ENCODE measurements around the gene ZNRF3. TPM values are rescaled to one million over a fixed set of nuclear protein-coding genes. Genes with fewer than 3 reads are reported as not detected.

The ZNRF3 gene
- total and polyA plus RNA-seq, 7 donors = 2.2 to 8.5 (median 4.9) TPM

- no peak overlapping the region for H3K4me3 ChIP-seq
- WGBS, 3 donors = 86 to 88% (median 87%) methylated on average over 12 of the region's 12 CpGs
Measured at GRCh38 chr22:29060251-29060869, 177.0 kb downstream of the ZNRF3 start.

GRCh38 chr22:29060931-29061330 is 177.6 kb downstream of the ZNRF3 start:
- ATAC-seq = no peak
- WGBS, 3 donors = 73 to 77% (median 76%) methylated on average over 7 of the region's 7 CpGs
- no peak for DNase-seq
- Histone ChIP-seq H3K27ac (no peak overlapping the region), H3K27me3 (ENCODE audit: insufficient read depth in 3 of 3, low read length in 2 of 3) (no peaks in the 10 kb centered on the region), H3K4me1 (peaks cover 28% of the 10 kb centered on the region), H3K4me3 (no peak overlapping the region), H3K9me3 (no peaks in the 10 kb centered on the region), H3K36me3 (ENCODE audit: insufficient read depth in 1 of 2, low read depth in 1 of 2) (no peaks in the 10 kb centered on the region)
- intact Hi-C loops (cut with DNase I) = loop anchor here in 1 of 2 donors (10.0 kb wide), 1 partner anchor 184 kb away; no protein-coding TSS in a partner anchor
- TF ChIP-seq CTCF (IDR thresholded peaks at IDR 0.05) = no peak

More at GRCh38 chr22:29060251-29060869, 177.0 kb downstream of the ZNRF3 start:
- no peak for TF ChIP-seq CTCF (IDR thresholded peaks at IDR 0.05)
- DNase-seq (no peak), ATAC-seq (no peak)
- Histone ChIP-seq H3K36me3 (ENCODE audit: insufficient read depth in 1 of 2, low read depth in 1 of 2) (no peaks in the 10 kb centered on the region), H3K9me3 (no peaks in the 10 kb centered on the region), H3K27me3 (ENCODE audit: insufficient read depth in 3 of 3, low read length in 2 of 3) (no peaks in the 10 kb centered on the region), H3K27ac (no peak overlapping the region), H3K4me1 (peaks cover 28% of the 10 kb centered on the region)
- intact Hi-C loops (cut with DNase I) = loop anchor here in 1 of 2 donors (10.0 kb wide), 1 partner anchor 184 kb away; no protein-coding TSS in a partner anchor

- H3K9me3 ChIP-seq = no peaks in the 10 kb centered on the region
- DNase-seq = no peak
- H3K27me3 ChIP-seq (ENCODE audit: insufficient read depth in 3 of 3, low read length in 2 of 3) = no peaks in the 10 kb centered on the region
- WGBS, 3 donors = 81 to 90% (median 87%) methylated on average over 2 of the region's 2 CpGs
- no peak for ATAC-seq
- intact Hi-C loops (cut with DNase I) = loop anchor here in 1 of 2 donors (10.0 kb wide), 1 partner anchor 183 kb away; no protein-coding TSS in a partner anchor
- no peak for TF ChIP-seq CTCF (IDR thresholded peaks at IDR 0.05)
- no peak within 1 kb of the TSS for H3K4me3 ChIP-seq
- no peak within 1 kb of the TSS for H3K27ac ChIP-seq
- no peaks in the 10 kb centered on the region for H3K36me3 ChIP-seq (ENCODE audit: insufficient read depth in 1 of 2, low read depth in 1 of 2)
- peaks cover 30% of the 10 kb centered on the region for H3K4me1 ChIP-seq
Measured at GRCh38 chr22:29061773-29062172, 178.4 kb downstream of the ZNRF3 start, which contains the start of gene C22orf31. Gene C22orf31 (minus strand): TSS chr22:29061831. CDS start chr22:29061792, 39 bp downstream.

- intact Hi-C loops (cut with DNase I) = loop anchor here in 1 of 2 donors (10.0 kb wide), 1 partner anchor 182 kb away; no protein-coding TSS in a partner anchor
- H3K4me3 ChIP-seq = no peak overlapping the region
- no peaks in the 10 kb centered on the region for H3K36me3 ChIP-seq (ENCODE audit: insufficient read depth in 1 of 2, low read depth in 1 of 2)
- ATAC-seq (peak in 3 of 4 donors; percentile 27 to 41 (median 36)), DNase-seq (no peak)
- 27 to 47% (median 27%) methylated on average over 8 of the region's 8 CpGs for WGBS, 3 donors
- TF ChIP-seq CTCF (IDR thresholded peaks at IDR 0.05) = no peak
- peaks cover 30% of the 10 kb centered on the region for H3K4me1 ChIP-seq
- no peak overlapping the region for H3K27ac ChIP-seq
- no peaks in the 10 kb centered on the region for H3K27me3 ChIP-seq (ENCODE audit: insufficient read depth in 3 of 3, low read length in 2 of 3)
- H3K9me3 ChIP-seq = no peaks in the 10 kb centered on the region
Measured at GRCh38 chr22:29062286-29062821, 179.0 kb downstream of the ZNRF3 start.
